Measurements from ENCODE around the gene GNAI2.

GNAI2 gene

DNA sequence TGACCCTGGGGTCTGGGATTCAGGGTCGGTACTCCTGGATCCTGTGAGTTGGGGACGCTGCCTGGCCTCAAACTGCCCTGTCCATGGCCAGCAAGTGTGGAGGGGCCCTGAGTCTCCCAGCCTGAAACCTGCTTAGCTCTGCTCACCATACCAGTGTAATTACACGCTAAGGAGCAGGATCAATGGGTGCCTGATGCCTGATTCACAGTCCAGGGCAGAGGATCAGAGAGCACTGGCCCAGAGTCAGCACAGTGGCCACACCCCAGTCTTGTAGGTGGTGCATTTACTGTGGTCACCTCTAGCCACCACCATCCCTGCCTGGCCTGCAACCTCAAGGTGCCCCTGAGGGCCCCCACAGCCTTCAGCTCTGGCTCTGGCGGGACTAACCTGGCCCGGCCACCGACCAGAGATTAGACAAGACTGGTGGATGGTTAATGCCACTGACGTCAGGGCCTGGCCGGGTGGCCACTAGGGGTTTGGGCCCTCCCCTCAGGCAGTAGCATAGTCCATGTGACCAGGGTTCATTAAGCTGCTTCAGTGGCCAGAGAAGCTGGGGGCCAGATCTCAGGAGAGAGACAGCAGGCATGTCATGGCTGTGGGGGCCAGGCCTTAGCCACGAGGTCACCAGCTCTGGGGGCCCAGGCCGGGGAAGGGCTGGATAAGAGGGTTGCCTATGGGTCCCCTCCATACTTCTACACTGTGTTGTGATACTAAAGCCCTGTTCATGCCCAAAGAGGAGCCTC lies 34.3 kb upstream of the GNAI2 start:
- TF ChIP-seq REST (IDR thresholded peaks at IDR 0.05; ENCODE audit: low read depth) (no peak), CEBPB (IDR thresholded peaks at IDR 0.05) (no peak), TCF12 (IDR thresholded peaks at IDR 0.05; ENCODE audit: low read depth) (no peak), NFIC (IDR thresholded peaks at IDR 0.05) (no peak), CREB1 (IDR thresholded peaks at IDR 0.05; ENCODE audit: low read depth) (no peak), TEAD4 (IDR thresholded peaks at IDR 0.05) (no peak), USF1 (IDR thresholded peaks at IDR 0.05) (no peak), EGR1 (IDR thresholded peaks at IDR 0.05) (no peak), FOXM1 (IDR thresholded peaks at IDR 0.05; ENCODE audit: borderline replicate concordance, low read depth) (no peak), EP300 (IDR thresholded peaks at IDR 0.05; ENCODE audit: borderline replicate concordance) (no peak), YY1 (IDR thresholded peaks at IDR 0.05; ENCODE audit: low read depth) (no peak)
- TF ChIP-seq, protein P1, sequence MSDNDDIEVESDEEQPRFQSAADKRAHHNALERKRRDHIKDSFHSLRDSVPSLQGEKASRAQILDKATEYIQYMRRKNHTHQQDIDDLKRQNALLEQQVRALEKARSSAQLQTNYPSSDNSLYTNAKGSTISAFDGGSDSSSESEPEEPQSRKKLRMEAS (IDR thresholded peaks at IDR 0.05): no peak

DNA sequence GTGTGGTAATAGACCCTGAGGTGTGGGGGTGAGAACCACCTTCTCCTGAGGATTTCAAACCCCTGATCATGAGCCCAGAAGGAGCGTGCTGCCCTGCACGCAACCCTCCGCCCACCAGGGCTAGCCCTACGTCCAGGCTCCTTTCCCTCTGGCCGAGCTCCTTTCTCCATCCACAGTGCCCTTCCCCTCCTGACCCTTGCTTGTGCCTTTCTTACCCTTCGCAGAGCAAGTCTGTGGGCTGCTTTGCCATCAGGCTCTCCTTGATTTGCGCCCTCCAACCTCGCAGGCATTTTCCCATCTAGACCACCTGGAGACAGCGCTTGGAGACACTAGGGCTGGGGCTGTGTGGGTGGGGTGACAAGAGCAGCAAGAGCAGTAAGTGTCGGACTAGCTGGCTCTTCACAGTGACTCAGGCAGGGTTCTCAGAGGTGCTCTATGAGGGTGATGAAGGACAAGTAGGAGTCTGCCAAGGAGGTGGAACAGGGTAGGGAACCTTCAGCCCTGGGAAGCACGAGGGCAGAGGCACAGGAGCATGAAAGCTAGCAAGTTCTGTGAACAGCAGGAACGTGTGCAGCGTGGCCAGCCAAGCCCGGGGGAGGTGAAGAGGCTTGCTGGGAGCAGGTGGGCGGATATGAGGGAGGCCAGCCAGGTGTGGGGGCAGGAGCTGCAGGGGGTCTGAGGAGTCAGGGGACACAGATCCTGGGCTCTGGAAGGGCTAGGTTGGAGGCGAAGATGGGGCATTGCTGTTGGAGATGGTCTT lies 33.5 kb upstream of the GNAI2 start:
- no peak for TF ChIP-seq TCF12 (IDR thresholded peaks at IDR 0.05; ENCODE audit: low read depth)
- TF ChIP-seq FOXM1 (IDR thresholded peaks at IDR 0.05; ENCODE audit: borderline replicate concordance, low read depth): no peak
- no peak for TF ChIP-seq CREB1 (IDR thresholded peaks at IDR 0.05; ENCODE audit: low read depth)
- no peak for TF ChIP-seq TAF1 (IDR thresholded peaks at IDR 0.05; ENCODE audit: low read depth)
- TF ChIP-seq EGR1 (IDR thresholded peaks at IDR 0.05): peak; percentile 83
- no peak for TF ChIP-seq YY1 (IDR thresholded peaks at IDR 0.05; ENCODE audit: low read depth)

DNA sequence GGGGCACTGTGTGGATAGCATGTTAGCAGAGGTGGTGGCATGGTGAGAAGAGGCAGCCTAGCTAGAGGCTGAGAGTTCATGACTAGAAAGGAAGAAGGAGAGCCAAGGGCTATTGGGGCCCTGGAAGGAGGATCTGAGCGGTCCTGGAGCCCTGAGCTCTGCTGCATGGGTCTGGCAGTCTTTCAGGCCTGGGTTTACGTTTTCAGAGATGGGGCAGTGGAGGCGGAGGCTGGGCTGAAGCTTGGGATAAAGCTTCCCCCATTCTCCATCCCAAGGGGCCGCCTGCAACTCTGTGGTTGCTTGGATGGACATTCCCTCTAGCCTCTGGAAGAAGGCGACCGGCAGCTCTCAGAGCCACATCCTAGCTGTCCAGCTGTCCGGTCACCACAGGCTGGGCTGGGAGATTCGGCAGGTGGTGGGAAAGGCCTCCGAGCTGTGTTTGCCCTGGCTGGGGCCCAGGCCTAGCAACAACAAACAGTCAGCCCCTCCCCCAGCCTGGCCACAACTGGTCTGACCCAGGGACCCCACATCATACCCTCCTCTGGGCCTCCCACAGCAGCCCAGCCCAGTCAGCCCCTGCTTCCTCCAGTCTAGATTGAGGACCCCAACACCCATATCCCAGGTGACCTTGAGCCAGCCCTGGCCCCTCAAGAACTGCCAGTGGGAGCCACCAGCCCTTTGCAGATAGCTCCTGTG lies 32.7 kb upstream of the GNAI2 start:
- TF ChIP-seq ZBTB7A (IDR thresholded peaks at IDR 0.05; ENCODE audit: low read depth) (no peak), CEBPB (IDR thresholded peaks at IDR 0.05) (no peak), TAF1 (IDR thresholded peaks at IDR 0.05; ENCODE audit: low read depth) (no peak), FOXM1 (IDR thresholded peaks at IDR 0.05; ENCODE audit: borderline replicate concordance, low read depth) (no peak), YY1 (IDR thresholded peaks at IDR 0.05; ENCODE audit: low read depth) (no peak), EP300 (IDR thresholded peaks at IDR 0.05; ENCODE audit: borderline replicate concordance) (no peak), TCF12 (IDR thresholded peaks at IDR 0.05; ENCODE audit: low read depth) (no peak), CREB1 (IDR thresholded peaks at IDR 0.05; ENCODE audit: low read depth) (no peak)

- no peak for TF ChIP-seq CREB1 (IDR thresholded peaks at IDR 0.05; ENCODE audit: low read depth)
- no peak for TF ChIP-seq YY1 (IDR thresholded peaks at IDR 0.05; ENCODE audit: low read depth)
- no peak for TF ChIP-seq FOXM1 (IDR thresholded peaks at IDR 0.05; ENCODE audit: borderline replicate concordance, low read depth)
- no peak for TF ChIP-seq RAD21 (IDR thresholded peaks at IDR 0.05; ENCODE audit: low read depth)
- no peak for TF ChIP-seq USF1 (IDR thresholded peaks at IDR 0.05)
- TF ChIP-seq TEAD4 (IDR thresholded peaks at IDR 0.05): no peak
- TF ChIP-seq, protein P1 (IDR thresholded peaks at IDR 0.05): no peak
- TF ChIP-seq NFIC (IDR thresholded peaks at IDR 0.05): no peak
- TF ChIP-seq EGR1 (IDR thresholded peaks at IDR 0.05): no peak
- TF ChIP-seq ZBTB7A (IDR thresholded peaks at IDR 0.05; ENCODE audit: low read depth): no peak
- TF ChIP-seq TAF1 (IDR thresholded peaks at IDR 0.05; ENCODE audit: low read depth): no peak
- no peak for TF ChIP-seq EP300 (IDR thresholded peaks at IDR 0.05; ENCODE audit: borderline replicate concordance)
- no peak for TF ChIP-seq REST (IDR thresholded peaks at IDR 0.05; ENCODE audit: low read depth)
- TF ChIP-seq TCF12 (IDR thresholded peaks at IDR 0.05; ENCODE audit: low read depth): no peak
- no peak for TF ChIP-seq CEBPB (IDR thresholded peaks at IDR 0.05)
Observed at GRCh38 chr3:50203809-50204803, 31.9 kb upstream of the GNAI2 start.
